ENCODE results near the gene BFAR. TPM values are rescaled to one million over a fixed set of nuclear protein-coding genes. Genes with fewer than 3 reads are reported as not detected.

Gene BFAR
- total and polyA plus RNA-seq, 10 of the 15 experiments (the other 5 are each of a cell fraction or from before 2014, with no cell fraction given) = 34.6 to 62.0 (median 43.4) TPM

GRCh38 chr16:14608604-14609003 is 24.1 kb upstream of the BFAR start:
- FAIRE-seq (no peak), DNase-seq (ENCODE audit: low read depth, low spot score) (no peak), ATAC-seq (peak; percentile 70)
- in situ Hi-C loops (cut with MboI) = no loop called here
- Histone ChIP-seq H3K9me3 (replicated peaks; ENCODE audit: control insufficient read depth, insufficient read depth, low read length) (no peaks in the 10 kb centered on the region), H3K4me3 (peak overlapping the region; percentile 51), H4K20me1 (ENCODE audit: control insufficient read depth, insufficient read depth) (no peaks in the 10 kb centered on the region), H3K4me1 (ENCODE audit: control insufficient read depth, insufficient read depth, low read length) (peaks cover 42% of the 10 kb centered on the region), H3K27ac (ENCODE audit: control insufficient read depth, insufficient read depth) (peak overlapping the region; percentile 94), H3K27me3 (replicated peaks in 1 of 2; ENCODE audit: control insufficient read depth in 2 of 2, insufficient read depth in 2 of 2, low read length in 1 of 2) (no peaks in the 10 kb centered on the region), H3K9ac (ENCODE audit: control insufficient read depth, insufficient read depth, low read length) (peak overlapping the region; percentile 3; the same call in 1 of the 2 replicates), H3K4me2 (ENCODE audit: control insufficient read depth, insufficient read depth) (peak overlapping the region; percentile 92), H3K36me3 (ENCODE audit: control insufficient read depth in 2 of 2, insufficient read depth in 2 of 2, low read length in 1 of 2) (peaks cover 5 to 18% of the 10 kb centered on the region in 2 experiments), H3K79me2 (ENCODE audit: control insufficient read depth, insufficient read depth, low read length) (peaks cover 5% of the 10 kb centered on the region), H2AFZ (ENCODE audit: control insufficient read depth, low read depth, low read length) (no peak overlapping the region)
- intact Hi-C loops (cut with micrococcal nuclease; ENCODE audit: unreplicated experiment) = loop anchor here (2.0 to 10.0 kb wide), 2 partner anchors 20 to 304 kb away; no protein-coding TSS in a partner anchor
- CTCF ChIA-PET = interaction anchor here (1.3 kb wide), 1 partner anchor 689 kb away, joined by 3 read pairs; the partner anchor contains the start of gene ERCC4
- SMC1A ChIA-PET (ENCODE audit: uncharacterized antibody, unreplicated experiment) = interaction anchor here (1.0 to 3.1 kb wide), 16 partner anchors 9 to 298 kb away, joined by 3 to 22 read pairs (median 5); partner anchors contain the start of gene PARN
- POLR2A ChIA-PET = interaction anchor here (0.7 to 1.6 kb wide), 4 partner anchors 8 to 251 kb away, joined by 3 to 7 read pairs (median 4); partner anchors contain the start of gene PARN
- no TSS peak for BruUV-seq (replicated peaks)
- TF ChIP-seq FOXM1 (IDR thresholded peaks at IDR 0.05; ENCODE audit: low read depth, low read length) (no peak), ATF3 (IDR thresholded peaks at IDR 0.05; ENCODE audit: borderline replicate concordance, extremely low read depth, low read depth, low read length) (no peak), BHLHE40 (IDR thresholded peaks at IDR 0.05; ENCODE audit: borderline replicate concordance in 1 of 2, low read depth in 2 of 2, low read length in 1 of 2) (peak; percentile 8 to 19; a peak in 1 of 4 replicates), NFYB (IDR thresholded peaks at IDR 0.05; ENCODE audit: insufficient read depth, low read depth, low read length) (no peak), BRCA1 (IDR thresholded peaks at IDR 0.05; ENCODE audit: low read depth, low read length) (no peak), MTA2 (IDR thresholded peaks at IDR 0.05; ENCODE audit: low read depth) (0 out of 2 replicates have a peak, but pooled peaks have one; percentile 2), CBFB (IDR thresholded peaks at IDR 0.05; ENCODE audit: low read depth) (no peak), CEBPB (IDR thresholded peaks at IDR 0.05; ENCODE audit: borderline replicate concordance in 1 of 2, low read depth in 2 of 2, low read length in 2 of 2) (peak in 1 of 2 experiments; percentile 60; a peak in 1 of 4 replicates), USF1 (IDR thresholded peaks at IDR 0.05; ENCODE audit: borderline replicate concordance, extremely low read length, insufficient read depth, low read depth, low read length) (no peak), MYC (IDR thresholded peaks at IDR 0.05; ENCODE audit: insufficient read depth, insufficient read length, insufficient replicate concordance, low read length, severe bottlenecking) (no peak), HDAC2 (IDR thresholded peaks at IDR 0.05) (no peak), ZZZ3 (IDR thresholded peaks at IDR 0.05; ENCODE audit: control insufficient read depth, insufficient read length, low read depth) (no peak), DPF2 (IDR thresholded peaks at IDR 0.05) (no peak), ZNF24 (IDR thresholded peaks at IDR 0.05) (peak; percentile 81; the same call in 1 of the 2 replicates), ATF2 (IDR thresholded peaks at IDR 0.05; ENCODE audit: low read length) (no peak), SMC3 (IDR thresholded peaks at IDR 0.05; ENCODE audit: borderline replicate concordance, low read length) (no peak), BCL11A (IDR thresholded peaks at IDR 0.05; ENCODE audit: low read depth, low read length) (0 out of 2 replicates have a peak, but pooled peaks have one; percentile 6)
- TF ChIP-seq, protein P1, sequence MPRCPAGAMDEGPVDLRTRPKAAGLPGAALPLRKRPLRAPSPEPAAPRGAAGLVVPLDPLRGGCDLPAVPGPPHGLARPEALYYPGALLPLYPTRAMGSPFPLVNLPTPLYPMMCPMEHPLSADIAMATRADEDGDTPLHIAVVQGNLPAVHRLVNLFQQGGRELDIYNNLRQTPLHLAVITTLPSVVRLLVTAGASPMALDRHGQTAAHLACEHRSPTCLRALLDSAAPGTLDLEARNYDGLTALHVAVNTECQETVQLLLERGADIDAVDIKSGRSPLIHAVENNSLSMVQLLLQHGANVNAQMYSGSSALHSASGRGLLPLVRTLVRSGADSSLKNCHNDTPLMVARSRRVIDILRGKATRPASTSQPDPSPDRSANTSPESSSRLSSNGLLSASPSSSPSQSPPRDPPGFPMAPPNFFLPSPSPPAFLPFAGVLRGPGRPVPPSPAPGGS (IDR thresholded peaks at IDR 0.05; ENCODE audit: borderline replicate concordance, insufficient read depth, low read depth, low read length, poor library complexity, severe bottlenecking) = no peak
- TF ChIP-seq, protein P2, sequence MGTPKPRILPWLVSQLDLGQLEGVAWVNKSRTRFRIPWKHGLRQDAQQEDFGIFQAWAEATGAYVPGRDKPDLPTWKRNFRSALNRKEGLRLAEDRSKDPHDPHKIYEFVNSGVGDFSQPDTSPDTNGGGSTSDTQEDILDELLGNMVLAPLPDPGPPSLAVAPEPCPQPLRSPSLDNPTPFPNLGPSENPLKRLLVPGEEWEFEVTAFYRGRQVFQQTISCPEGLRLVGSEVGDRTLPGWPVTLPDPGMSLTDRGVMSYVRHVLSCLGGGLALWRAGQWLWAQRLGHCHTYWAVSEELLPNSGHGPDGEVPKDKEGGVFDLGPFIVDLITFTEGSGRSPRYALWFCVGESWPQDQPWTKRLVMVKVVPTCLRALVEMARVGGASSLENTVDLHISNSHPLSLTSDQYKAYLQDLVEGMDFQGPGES (IDR thresholded peaks at IDR 0.05) = no peak
- RAD21 ChIA-PET (ENCODE audit: unreplicated experiment) = interaction anchor here (0.6 to 1.9 kb wide), 7 partner anchors 21 to 360 kb away, joined by 3 to 6 read pairs (median 5); partner anchors contain the start of genes BFAR and PARN
- 48% methylated on average over 6 of the region's 6 CpGs for WGBS (ENCODE audit: insufficient coverage, insufficient replicate concordance, low lambda C conversion rate, missing lambda C conversion rate)

Data from GM12878 (cell line).